ENCODE results near the gene KIAA0930. TPM values are rescaled to one million over a fixed set of nuclear protein-coding genes. Genes with fewer than 3 reads are reported as not detected.
"Not testable (repeated sequence)": the region's sequence is repeated elsewhere in the genome, so short reads cannot be mapped to it uniquely, and the experiment has no call there.

KIAA0930 gene
- total RNA-seq, 1 donor from 2014 or later, result 31.5 TPM

DNA sequence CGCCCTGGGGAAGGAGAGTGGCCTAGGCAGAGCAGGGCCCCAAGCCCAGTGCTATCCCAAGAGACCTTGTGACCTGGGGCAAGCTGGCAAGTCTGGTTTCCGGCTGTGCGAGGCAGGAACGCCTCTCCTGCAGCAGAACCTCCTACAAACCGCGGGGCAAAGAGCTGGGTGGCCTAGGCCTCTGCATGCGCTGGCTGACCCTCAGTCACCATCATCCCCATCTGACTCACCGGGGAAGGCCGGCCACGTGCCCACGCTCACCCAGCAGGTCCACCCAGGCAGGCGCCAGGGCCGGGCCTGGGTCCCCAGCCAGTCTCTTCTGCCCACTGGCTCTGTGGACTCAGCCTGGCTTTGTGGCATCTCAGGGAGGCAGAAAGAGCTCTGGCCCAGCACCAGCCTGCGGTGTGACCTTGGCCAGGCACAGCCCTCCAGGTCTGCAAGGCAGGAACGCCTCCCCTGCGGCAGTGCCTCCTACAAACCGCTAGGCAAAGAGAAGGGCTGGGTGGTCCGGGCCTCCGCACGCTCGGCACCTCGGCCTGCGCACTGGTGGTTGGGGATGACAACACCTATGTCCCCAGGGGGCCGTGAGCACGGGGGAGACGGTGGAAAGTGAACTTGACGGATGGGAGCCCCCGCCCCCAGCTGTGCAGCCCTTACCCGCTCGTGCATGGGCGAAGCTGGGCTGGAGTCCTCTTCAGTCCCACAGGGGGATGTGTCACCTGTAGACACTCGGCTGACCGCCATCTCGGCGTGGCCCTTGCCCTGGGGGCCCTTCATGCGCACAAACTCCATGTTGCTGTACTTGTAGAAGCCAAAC is 38.2 kb downstream of the KIAA0930 start:
- no peak for DNase-seq (ENCODE audit: low spot score)

DNA sequence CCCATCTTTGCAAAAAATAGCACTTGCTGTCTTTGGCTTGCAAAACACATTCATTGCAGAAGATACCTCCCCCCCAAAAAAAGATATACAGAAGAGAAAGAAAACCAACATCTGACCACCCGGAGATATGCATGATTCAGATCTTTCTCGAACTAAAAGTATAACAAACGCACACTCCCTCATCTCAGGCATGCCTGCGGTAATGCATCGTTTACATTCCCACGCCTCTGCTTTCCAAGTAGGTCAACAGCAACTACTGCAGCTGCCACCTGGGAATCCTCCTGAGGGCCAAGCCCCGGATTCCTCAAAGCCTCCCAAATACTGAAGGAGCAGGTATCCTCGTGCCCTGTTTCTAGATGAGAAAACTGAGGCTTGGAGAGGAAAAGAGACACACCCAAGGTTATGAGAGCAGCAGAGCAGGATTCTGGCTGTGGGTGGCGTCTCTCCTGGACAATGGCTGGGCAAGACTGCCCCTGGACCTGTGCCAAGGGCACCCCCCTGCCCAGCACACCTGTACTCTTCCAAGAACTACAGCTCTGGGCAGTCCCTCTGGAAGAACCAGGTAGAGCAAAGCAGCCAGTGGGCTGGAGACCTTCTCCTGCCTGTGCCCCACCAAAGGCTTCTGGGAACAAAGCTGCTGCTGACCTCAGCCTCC is 38.9 kb downstream of the KIAA0930 start:
- no peak for DNase-seq (ENCODE audit: low spot score)

- no peak for DNase-seq (ENCODE audit: low spot score)
These were observed 39.7 kb downstream of the KIAA0930 start for GRCh38 chr22:45200860-45201511.

- DNase-seq (ENCODE audit: low spot score), result no peak
These were observed 40.5 kb downstream of the KIAA0930 start for GRCh38 chr22:45200230-45200629.

- no peak for DNase-seq (ENCODE audit: low spot score)
These were observed 41.0 kb downstream of the KIAA0930 start for GRCh38 chr22:45199723-45200122.

- DNase-seq (ENCODE audit: low spot score), result no peak
These were observed 42.3 kb downstream of the KIAA0930 start for GRCh38 chr22:45198463-45198795.

DNA sequence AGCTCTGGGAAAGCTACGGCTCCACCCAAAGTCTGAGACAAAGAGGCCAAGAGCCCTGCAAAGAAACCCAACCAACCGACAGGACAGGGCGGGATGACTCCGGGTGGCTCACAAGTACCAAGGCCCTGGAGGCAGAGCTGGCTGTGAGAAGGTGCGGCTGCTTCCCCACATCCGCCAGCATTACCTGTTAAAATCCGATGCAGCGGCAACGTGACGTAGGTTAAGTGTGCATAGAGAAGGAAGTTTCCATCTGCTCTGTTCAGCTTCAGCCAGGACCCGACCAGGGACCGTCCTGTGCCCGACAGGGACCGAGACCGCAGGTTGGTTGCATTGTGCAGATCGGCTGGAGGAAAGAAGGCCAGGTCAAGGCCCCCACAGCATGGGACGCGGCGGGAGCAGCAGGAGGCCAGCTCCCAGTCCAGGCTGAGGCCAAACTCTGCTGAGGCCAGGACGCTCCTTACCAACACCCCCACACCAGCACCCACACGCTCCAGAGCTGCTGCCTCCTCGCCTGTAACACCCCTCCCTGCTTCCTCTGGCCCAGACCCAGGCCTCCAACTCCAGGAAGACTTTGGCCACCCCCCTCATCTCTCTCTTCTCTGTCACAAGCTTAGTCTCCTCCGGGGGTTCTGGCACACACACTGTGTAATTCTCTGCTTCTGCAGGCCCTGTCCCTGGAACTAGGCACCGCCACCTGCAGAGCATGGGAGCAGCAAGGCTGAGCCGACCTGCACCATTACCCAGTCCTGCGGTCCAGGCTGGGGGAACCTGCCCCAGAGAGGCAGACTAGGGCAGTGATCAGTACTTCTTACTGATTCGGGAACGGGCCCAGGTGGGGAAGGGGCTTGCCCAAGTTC is 42.9 kb downstream of the KIAA0930 start:
- no peak for DNase-seq (ENCODE audit: low spot score)

GRCh38 chr22:45196926-45197605 is 43.6 kb downstream of the KIAA0930 start:
- no peak for DNase-seq (ENCODE audit: low spot score)

- no peak for DNase-seq (ENCODE audit: low spot score)
These were observed 44.4 kb downstream of the KIAA0930 start for GRCh38 chr22:45196308-45196707.

DNA sequence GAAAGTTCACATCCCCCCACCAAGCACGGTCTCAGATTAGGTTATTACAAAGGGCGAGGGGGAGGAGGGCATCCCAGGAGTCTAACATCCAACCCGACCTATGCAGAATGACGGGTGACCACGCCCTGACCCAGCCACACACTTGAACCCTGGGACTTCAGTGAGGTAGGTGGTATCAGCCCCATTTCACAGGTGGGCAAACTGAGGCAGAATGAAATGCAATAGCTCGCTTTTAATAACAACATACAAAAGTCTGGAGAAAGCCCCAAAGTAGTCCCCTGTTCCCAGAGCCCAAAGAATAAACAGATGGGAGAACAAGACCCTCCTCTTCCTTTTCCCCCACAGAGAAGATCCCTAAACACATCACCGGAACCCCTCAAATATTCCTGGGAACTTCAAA is 45.1 kb downstream of the KIAA0930 start:
- no peak for DNase-seq (ENCODE audit: low spot score)

GRCh38 chr22:45194686-45195085 is 46.0 kb downstream of the KIAA0930 start:
- DNase-seq (ENCODE audit: low spot score), result no peak

DNA sequence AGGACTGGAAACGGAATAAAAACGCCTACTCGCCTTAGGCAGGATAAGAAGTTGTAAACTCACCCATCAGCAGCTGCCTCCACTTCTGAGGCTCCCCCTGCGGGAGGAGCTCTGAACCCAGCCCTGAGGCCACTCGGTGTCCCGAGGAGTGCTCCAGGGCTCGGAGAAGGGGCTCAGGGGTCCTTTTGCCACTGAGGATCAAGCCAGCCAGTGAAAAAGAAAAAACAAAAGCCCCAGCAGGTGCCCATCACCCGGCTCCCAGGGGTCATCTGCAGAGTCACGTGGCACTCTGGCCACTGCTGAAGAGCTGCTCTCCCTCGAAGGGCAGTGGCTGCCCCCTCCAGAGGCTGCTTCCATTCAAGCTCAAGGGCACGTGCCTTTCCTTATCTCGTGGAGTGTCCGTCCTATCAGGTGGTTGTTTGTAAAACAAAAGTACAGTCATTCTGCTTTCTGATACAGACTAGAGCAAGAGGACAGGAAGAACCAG is 48.0 kb downstream of the KIAA0930 start:
- DNase-seq (ENCODE audit: low spot score), result no peak

- not testable (repeated sequence) for DNase-seq (ENCODE audit: low spot score)
These were observed 48.9 kb downstream of the KIAA0930 start for GRCh38 chr22:45191746-45192145.

DNA sequence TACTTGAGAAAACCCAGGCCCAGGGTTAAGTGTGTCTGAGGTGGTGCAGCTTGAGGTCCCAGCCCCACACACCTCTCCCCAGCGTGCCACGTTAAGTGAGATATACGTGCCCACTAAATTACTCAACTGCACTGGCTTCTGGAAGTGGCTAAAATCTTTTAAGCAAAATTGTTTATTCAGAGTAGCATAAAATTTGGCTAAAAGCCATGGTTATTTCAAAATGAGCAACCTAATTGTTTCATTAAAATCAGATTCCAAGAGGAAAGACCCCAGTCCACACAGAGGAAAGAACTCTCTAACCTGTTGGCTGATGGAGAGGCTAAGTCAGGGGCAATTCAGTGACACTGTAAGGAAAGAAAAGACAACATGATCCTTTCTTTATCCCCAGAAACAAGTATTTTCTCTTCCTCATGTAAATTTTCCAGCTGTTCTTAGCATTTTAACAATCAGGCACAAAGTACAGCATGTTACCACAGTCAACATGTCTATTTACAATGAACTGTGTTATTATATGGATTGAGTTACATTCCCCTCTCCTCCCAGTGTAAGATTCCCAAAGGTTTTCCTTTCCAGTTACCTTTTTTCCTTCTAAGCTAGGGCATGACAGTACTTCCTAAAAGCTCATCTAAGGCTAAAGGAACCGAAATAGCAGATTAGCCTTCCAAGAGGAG is 50.4 kb downstream of the KIAA0930 start:
- no peak for DNase-seq (ENCODE audit: low spot score)

DNA sequence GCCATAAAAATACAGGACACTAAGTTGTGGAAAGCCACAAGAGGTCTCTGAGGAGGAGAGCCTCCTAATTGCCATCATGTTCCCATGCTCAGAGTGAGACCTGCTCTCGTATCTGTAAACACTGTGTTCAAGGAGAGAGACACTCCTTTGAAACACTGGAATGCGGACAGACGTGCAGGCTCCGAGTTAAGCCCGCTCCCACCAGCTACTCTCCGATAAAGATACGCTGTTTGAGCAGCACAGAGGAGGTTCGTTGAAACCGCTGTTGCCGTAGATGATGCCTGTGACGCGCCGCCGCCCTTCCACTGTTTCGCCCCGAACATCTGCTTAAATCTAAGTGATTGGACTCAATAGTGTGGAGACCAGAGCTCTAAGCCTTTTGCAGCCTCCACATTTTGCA is 51.9 kb downstream of the KIAA0930 start:
- DNase-seq (ENCODE audit: low spot score), result no peak

DNA sequence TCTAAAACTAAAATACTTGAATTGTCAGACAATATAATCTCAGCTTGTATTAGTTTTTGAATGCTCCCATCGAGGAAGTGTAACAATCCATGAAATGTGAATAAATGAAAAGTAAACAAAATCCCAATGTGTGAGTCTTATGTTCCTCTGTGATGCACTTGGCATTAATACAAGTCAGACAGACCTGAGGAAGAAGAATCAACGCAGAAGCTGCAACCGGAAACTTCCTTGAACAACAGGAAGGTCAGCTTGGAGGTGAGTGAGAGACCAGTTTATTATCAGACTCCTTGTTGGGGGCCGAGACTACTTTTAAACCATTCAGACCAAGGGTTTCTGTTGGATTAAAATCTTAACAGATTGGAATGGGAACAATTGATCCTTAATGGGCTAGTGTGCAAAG is 52.8 kb downstream of the KIAA0930 start:
- DNase-seq (ENCODE audit: low spot score), result no peak

DNA sequence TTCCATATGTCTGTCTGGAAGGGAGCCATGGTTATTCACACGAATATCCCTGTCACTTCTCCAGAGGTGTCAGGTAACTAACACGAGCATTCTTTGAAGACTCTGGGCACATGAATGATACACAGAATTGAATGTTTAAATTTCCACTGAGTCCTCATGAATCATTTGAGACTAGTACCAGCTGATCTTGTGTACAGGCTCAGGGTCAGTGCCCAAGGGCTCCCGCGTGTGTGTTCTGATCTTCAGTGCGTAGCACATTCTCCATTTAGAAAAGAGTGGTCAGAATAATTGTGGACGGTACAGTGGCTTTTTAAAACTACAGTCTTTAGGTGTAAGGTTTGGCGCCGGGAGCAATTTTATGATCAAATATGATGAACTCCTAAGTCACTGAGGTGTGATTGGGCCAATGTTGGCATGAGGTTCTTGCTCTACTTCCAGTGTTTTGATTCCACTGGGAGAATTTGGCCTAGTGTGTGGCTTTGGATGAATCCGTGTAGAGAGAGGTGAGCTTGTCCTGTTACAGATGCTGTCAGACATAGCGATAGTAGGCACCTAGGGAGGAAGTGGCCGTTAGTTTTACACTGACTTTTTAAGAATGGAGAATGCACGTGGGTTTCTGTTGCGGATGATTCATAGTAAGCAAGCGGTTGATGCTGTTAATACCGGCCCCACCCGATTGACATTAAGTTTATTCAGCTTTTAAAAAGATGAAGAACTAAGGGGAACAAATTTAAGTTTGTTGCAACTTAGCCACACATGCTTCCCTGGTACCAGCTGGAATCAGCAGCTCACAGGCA is 54.8 kb downstream of the KIAA0930 start:
- DNase-seq (ENCODE audit: low spot score), result no peak

DNA sequence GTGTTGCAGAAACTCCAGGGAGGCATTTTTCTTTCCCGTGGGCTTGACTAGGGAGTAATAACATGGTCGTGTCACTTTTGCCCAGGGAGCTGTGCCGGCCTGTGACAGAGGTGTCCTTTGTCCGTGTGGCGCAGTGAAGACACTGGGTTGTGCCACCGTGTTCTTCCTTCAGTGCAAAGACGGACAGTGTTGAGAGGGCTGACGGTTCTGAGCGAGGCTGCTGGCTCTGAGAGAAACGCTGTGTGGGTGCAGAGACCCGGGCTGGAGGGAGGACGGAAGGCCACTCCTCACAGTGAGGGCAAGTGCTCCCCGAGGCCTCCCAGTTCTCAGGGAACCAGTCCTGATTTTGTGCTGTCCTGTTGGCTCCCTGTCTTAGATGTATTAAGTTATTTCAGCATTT is 56.7 kb downstream of the KIAA0930 start:
- no peak for DNase-seq (ENCODE audit: low spot score)

DNA sequence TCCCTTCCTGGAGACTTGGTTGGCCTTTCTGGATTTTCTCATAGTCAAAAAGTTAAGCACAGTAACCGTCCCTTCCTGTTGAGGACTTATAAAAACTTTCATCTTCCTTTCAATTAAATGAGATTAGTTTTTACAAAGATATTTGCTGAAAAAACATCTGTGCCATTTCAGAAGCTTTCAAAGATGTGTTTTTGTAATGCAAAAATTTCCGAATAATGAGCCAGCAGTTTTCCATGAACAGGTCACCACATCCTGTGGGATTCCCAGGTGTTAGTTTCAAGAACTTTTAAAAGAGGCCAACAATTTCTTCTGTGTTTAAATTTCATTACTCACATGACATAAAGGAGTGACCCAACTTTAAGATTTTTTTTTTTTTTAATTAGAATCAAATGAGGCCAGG is 58.9 kb downstream of the KIAA0930 start:
- DNase-seq (ENCODE audit: low spot score), result no peak

DNA sequence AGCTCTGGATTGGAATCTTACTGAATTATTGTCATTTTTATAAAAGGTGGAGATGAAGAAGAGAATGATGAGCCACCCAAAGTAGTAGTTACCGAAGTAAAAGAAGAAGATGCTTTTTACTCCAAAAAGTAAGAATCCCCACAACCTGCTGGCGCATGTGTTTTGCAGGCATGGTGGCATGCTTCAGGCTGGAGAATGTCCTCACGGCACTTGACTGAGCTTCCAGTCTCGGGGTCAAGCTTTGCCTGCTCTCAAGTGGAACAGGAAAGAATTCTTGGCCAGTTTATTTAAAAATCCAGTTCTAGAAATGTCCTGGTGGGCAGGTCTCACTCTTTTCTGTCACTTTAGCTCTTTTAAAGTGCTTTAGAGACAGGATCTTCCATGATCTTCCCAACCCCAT is 59.5 kb downstream of the KIAA0930 start:
- DNase-seq (ENCODE audit: low spot score), result no peak
